ENCODE results near the gene R3HDM2.

DNA sequence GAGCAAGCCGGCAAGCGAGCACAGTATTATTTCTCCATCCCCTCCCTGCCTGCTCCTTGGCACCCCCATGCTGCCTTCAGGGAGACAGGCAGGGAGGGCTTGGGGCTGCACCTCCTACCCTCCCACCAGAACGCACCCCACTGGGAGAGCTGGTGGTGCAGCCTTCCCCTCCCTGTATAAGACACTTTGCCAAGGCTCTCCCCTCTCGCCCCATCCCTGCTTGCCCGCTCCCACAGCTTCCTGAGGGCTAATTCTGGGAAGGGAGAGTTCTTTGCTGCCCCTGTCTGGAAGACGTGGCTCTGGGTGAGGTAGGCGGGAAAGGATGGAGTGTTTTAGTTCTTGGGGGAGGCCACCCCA lies 218.2 kb downstream of the R3HDM2 start:
- TF ChIP-seq, protein P1, sequence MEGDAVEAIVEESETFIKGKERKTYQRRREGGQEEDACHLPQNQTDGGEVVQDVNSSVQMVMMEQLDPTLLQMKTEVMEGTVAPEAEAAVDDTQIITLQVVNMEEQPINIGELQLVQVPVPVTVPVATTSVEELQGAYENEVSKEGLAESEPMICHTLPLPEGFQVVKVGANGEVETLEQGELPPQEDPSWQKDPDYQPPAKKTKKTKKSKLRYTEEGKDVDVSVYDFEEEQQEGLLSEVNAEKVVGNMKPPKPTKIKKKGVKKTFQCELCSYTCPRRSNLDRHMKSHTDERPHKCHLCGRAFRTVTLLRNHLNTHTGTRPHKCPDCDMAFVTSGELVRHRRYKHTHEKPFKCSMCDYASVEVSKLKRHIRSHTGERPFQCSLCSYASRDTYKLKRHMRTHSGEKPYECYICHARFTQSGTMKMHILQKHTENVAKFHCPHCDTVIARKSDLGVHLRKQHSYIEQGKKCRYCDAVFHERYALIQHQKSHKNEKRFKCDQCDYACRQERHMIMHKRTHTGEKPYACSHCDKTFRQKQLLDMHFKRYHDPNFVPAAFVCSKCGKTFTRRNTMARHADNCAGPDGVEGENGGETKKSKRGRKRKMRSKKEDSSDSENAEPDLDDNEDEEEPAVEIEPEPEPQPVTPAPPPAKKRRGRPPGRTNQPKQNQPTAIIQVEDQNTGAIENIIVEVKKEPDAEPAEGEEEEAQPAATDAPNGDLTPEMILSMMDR (conservative IDR thresholded peaks at IDR 0.05; ENCODE audit: low read depth, low read length) = no peak
- TF ChIP-seq EZH2 (IDR thresholded peaks at IDR 0.05; ENCODE audit: borderline replicate concordance, low read depth, low read length, poor library complexity, severe bottlenecking) = no peak

Data from A673 (cell line).